KMS-11 (cell line): ENCODE measurements around the gene EDNRB.

Experiments
- H2AFZ ChIP-seq: fragments of 200-600 bp; sonication (generic); 2 replicates; pipeline ENCODE4 v1.6.1; 2016; ENCODE audit warnings: antibody characterized with exemption, mixed run types, low read depth
- H3K27ac ChIP-seq: fragments of 200-600 bp; sonication (generic); 2 replicates; pipeline ENCODE4 v1.6.1; 2016; ENCODE audit warnings: mild to moderate bottlenecking, mixed run types
- H3K27me3 ChIP-seq: fragments of 200-600 bp; sonication (generic); 2 replicates; pipeline ENCODE4 v1.6.1; 2017; ENCODE audit warnings: mild to moderate bottlenecking, low read depth, mixed run types, moderate library complexity; ENCODE audit not compliant: insufficient read depth
- H3K36me3 ChIP-seq: fragments of 200-600 bp; sonication (generic); 2 replicates; pipeline ENCODE4 v1.6.1; 2017; ENCODE audit warnings: mild to moderate bottlenecking, mixed run types; ENCODE audit not compliant: insufficient read depth
- H3K4me1 ChIP-seq: fragments of 200-600 bp; sonication (generic); 2 replicates; pipeline ENCODE4 v1.6.1; 2016; ENCODE audit warnings: mild to moderate bottlenecking, low read depth, mixed run types; ENCODE audit not compliant: poor library complexity, severe bottlenecking
- H3K4me2 ChIP-seq: fragments of 200-600 bp; sonication (generic); 2 replicates; pipeline ENCODE4 v1.7.0; 2016; ENCODE audit warnings: mild to moderate bottlenecking, mixed run types
- H3K4me3 ChIP-seq: fragments of 200-600 bp; sonication (generic); IDR thresholded peaks from 2 replicates; pipeline ENCODE4 v1.6.1; 2017; ENCODE audit warnings: low read depth, low read length, mixed read lengths; ENCODE audit not compliant: insufficient read depth
- H3K79me2 ChIP-seq: fragments of 200-600 bp; sonication (generic); 2 replicates; pipeline ENCODE4 v1.6.1; 2016; ENCODE audit warnings: low read depth, mixed run types; ENCODE audit not compliant: insufficient read depth
- H3K9ac ChIP-seq: fragments of 200-600 bp; sonication (generic); 2 replicates; pipeline ENCODE4 v1.6.1; 2016; ENCODE audit warnings: mild to moderate bottlenecking, mixed run types
- H4K20me1 ChIP-seq: fragments of 200-600 bp; sonication (generic); 2 replicates; pipeline ENCODE4 v1.6.1; 2016; ENCODE audit warnings: mild to moderate bottlenecking, mixed run types; ENCODE audit not compliant: insufficient read depth
- TF ChIP-seq, protein P1 (sequence below): fragments of 200-600 bp; sonication (generic); conservative IDR thresholded peaks from 2 replicates; pipeline ENCODE4 v1.6.1; 2017; ENCODE audit warnings: low read depth, mild to moderate bottlenecking, antibody characterized with exemption, low read length, moderate library complexity, mixed read lengths

EDNRB gene

DNA sequence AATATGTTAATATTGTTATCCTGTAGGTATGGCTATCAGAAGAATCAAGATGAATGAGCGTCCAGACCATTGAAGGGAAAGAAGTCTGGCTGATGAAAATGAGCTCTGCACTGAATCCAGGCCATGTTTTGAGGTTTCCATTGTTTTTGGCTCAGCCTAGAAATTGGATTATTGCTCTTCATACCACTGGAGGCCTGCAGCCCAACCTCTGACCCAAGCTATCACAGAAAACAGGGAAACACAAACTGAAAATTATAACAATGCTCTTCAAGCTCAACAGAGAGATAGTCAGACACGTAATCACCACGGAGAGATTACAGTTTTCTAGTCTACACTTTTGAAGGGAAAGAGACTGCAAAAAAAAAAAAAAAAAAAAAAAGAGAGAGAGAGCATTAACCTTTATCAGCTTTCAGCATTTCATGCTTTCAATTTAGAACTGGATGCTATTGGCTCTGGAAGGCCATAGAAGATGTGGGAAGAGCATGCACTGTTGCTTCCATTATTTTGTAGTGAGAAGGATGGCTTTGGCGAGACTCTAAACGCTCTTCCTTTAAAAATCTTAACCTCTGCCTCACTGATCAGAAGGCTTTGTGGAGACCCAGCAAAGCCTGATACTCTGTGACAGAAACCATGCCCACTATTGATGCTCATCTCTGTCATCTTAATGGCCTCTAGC lies 10.8 kb downstream of the EDNRB start:
- H3K27ac ChIP-seq, result no peak overlapping the region
- H3K4me2 ChIP-seq, result no peak overlapping the region
- H3K36me3 ChIP-seq, result no peaks in the 10 kb centered on the region
- H4K20me1 ChIP-seq, result no peaks in the 10 kb centered on the region
- no peak overlapping the region for H3K9ac ChIP-seq
- H3K79me2 ChIP-seq, result no peaks in the 10 kb centered on the region
- TF ChIP-seq, protein P1, sequence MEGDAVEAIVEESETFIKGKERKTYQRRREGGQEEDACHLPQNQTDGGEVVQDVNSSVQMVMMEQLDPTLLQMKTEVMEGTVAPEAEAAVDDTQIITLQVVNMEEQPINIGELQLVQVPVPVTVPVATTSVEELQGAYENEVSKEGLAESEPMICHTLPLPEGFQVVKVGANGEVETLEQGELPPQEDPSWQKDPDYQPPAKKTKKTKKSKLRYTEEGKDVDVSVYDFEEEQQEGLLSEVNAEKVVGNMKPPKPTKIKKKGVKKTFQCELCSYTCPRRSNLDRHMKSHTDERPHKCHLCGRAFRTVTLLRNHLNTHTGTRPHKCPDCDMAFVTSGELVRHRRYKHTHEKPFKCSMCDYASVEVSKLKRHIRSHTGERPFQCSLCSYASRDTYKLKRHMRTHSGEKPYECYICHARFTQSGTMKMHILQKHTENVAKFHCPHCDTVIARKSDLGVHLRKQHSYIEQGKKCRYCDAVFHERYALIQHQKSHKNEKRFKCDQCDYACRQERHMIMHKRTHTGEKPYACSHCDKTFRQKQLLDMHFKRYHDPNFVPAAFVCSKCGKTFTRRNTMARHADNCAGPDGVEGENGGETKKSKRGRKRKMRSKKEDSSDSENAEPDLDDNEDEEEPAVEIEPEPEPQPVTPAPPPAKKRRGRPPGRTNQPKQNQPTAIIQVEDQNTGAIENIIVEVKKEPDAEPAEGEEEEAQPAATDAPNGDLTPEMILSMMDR, result no peak
- no peak overlapping the region for H2AFZ ChIP-seq
- no peak overlapping the region for H3K4me3 ChIP-seq
- H3K4me1 ChIP-seq, result no peaks in the 10 kb centered on the region
- no peaks in the 10 kb centered on the region for H3K27me3 ChIP-seq

- Histone ChIP-seq H3K4me2 (no peak overlapping the region), H3K9ac (no peak overlapping the region), H4K20me1 (no peaks in the 10 kb centered on the region), H3K4me1 (no peaks in the 10 kb centered on the region), H3K27me3 (no peaks in the 10 kb centered on the region), H3K4me3 (no peak overlapping the region), H3K79me2 (no peaks in the 10 kb centered on the region), H3K36me3 (no peaks in the 10 kb centered on the region), H2AFZ (no peak overlapping the region), H3K27ac (no peak overlapping the region)
- TF ChIP-seq, protein P1, result no peak
Measured at GRCh38 chr13:77904031-77904430, 14.6 kb downstream of the EDNRB start.

GRCh38 chr13:77903435-77903834 lies 15.2 kb downstream of the EDNRB start:
- no peak overlapping the region for H3K27ac ChIP-seq
- H3K4me3 ChIP-seq, result no peak overlapping the region
- no peaks in the 10 kb centered on the region for H3K79me2 ChIP-seq
- no peaks in the 10 kb centered on the region for H4K20me1 ChIP-seq
- no peak overlapping the region for H3K9ac ChIP-seq
- H3K27me3 ChIP-seq, result no peaks in the 10 kb centered on the region
- no peak overlapping the region for H3K4me2 ChIP-seq
- no peaks in the 10 kb centered on the region for H3K4me1 ChIP-seq
- H2AFZ ChIP-seq, result no peak overlapping the region
- TF ChIP-seq, protein P1, result no peak
- no peaks in the 10 kb centered on the region for H3K36me3 ChIP-seq

DNA sequence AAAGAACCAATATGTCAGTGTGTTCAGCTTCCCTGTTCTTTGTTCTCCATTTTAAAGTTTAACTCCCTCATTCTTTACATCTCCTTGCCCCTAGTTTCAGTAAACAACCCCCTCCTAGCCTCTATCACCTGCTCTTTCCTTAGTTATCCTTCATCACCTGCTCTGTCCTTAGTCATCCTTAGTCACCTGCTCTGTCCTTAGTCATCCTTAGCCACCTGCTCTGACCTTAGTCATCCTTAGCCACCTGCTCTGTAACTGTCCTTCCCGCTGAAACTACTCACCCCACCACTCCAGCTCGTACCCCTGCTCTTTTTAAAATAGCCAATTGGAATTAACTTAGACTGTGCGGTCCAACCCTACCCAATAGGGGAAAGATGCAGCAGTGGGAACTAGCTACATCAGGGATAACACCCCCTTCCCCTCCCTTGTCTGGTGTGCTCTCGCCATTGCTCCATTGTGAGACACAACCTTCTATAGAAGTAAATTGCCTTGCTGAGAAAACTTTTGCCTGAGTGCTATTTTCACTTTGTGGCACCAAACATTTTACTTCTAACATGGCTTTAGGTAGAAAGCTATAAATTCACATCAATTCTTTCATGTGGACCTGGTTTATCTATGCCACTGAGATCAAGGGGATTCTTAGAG lies 16.2 kb downstream of the EDNRB start:
- no peaks in the 10 kb centered on the region for H3K36me3 ChIP-seq
- H3K27me3 ChIP-seq, result no peaks in the 10 kb centered on the region
- H2AFZ ChIP-seq, result no peak overlapping the region
- H3K27ac ChIP-seq, result no peak overlapping the region
- H4K20me1 ChIP-seq, result no peaks in the 10 kb centered on the region
- TF ChIP-seq, protein P1, result no peak
- H3K79me2 ChIP-seq, result no peaks in the 10 kb centered on the region
- H3K4me1 ChIP-seq, result no peaks in the 10 kb centered on the region
- no peak overlapping the region for H3K4me2 ChIP-seq
- no peak overlapping the region for H3K4me3 ChIP-seq
- H3K9ac ChIP-seq, result no peak overlapping the region
